ENCODE measurements around the gene UBR7. TPM values are rescaled to one million over a fixed set of nuclear protein-coding genes. Genes with fewer than 3 reads are reported as not detected.

The UBR7 gene
- total RNA-seq, 1 experiment from 2014 or later, result 23.9 TPM

DNA sequence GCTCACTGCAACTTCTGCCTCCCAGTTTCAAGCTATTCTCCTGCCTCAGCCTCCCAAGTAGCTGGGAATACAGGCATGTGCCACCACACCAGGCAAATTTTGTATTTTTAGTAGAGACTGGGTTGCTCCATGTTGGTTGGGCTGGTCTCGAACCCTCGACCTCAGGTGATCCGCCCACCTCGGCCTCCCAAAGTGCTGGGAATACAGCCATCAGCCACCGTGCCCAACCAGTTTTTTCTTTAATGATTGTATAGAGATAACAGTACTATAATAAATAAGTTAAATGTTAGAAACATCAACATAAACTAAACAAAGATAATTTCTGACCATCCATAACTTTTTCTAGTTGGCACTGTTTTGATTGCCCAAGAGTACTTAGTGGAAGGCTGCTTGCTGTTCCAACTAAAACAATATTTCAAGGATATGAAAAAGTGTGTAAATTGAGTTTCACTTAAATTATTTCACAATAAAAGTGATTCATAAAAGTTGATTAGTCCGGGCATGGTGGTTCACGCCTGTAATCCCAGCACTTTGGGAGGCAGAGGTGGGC lies 5.8 kb upstream of the UBR7 start:
- intact Hi-C loops (cut with micrococcal nuclease), result no loop called here
- Histone ChIP-seq H2AFZ (ENCODE audit: low read depth, low read length, poor library complexity, severe bottlenecking) (no peak overlapping the region), H3K9ac (ENCODE audit: low read length) (no peak overlapping the region), H3K9me3 (ENCODE audit: control insufficient read depth in 1 of 2, insufficient read depth in 1 of 2, low read depth in 1 of 2, low read length in 2 of 2) (no peaks in the 10 kb centered on the region), H3K36me3 (ENCODE audit: control insufficient read depth in 1 of 2, insufficient read depth in 2 of 2, low read length in 2 of 2) (no peaks in the 10 kb centered on the region), H3K4me1 (ENCODE audit: control insufficient read depth in 1 of 2, insufficient read depth in 2 of 2, low read length in 2 of 2) (peaks cover 3 to 20% of the 10 kb centered on the region in 2 experiments; a peak in 3 of 4 replicates), H3K27ac (ENCODE audit: low read depth, low read length) (no peak overlapping the region), H3K9me2 (ENCODE audit: insufficient read depth) (no peaks in the 10 kb centered on the region), H3K4me2 (ENCODE audit: low read length) (no peak overlapping the region), H3K27me3 (ENCODE audit: insufficient read depth, low read length) (no peaks in the 10 kb centered on the region), H3K79me2 (ENCODE audit: insufficient read depth, low read length) (peaks cover 38% of the 10 kb centered on the region), H4K20me1 (ENCODE audit: insufficient read depth) (no peaks in the 10 kb centered on the region), H3K4me3 (replicated peaks in 1 of 2; ENCODE audit: low read depth in 1 of 2, low read length in 2 of 2) (no peak overlapping the region)
- ChIA-PET RAD21 (ENCODE audit: low non-redundant PET in 1 of 2, low total read pairs in 2 of 2, uncharacterized antibody in 2 of 2, unreplicated experiment in 2 of 2) (no interaction called here), CTCF (no interaction called here), POLR2A (no interaction called here)
- DNase-seq (ENCODE audit: low read depth, low spot score), result no peak
- ATAC-seq, result no peak
- BruUV-seq (replicated peaks), result no TSS peak
- no peak for TF ChIP-seq SIN3A (IDR thresholded peaks at IDR 0.05; ENCODE audit: low read depth)
- TF ChIP-seq MAX (IDR thresholded peaks at IDR 0.05), result no peak

DNA sequence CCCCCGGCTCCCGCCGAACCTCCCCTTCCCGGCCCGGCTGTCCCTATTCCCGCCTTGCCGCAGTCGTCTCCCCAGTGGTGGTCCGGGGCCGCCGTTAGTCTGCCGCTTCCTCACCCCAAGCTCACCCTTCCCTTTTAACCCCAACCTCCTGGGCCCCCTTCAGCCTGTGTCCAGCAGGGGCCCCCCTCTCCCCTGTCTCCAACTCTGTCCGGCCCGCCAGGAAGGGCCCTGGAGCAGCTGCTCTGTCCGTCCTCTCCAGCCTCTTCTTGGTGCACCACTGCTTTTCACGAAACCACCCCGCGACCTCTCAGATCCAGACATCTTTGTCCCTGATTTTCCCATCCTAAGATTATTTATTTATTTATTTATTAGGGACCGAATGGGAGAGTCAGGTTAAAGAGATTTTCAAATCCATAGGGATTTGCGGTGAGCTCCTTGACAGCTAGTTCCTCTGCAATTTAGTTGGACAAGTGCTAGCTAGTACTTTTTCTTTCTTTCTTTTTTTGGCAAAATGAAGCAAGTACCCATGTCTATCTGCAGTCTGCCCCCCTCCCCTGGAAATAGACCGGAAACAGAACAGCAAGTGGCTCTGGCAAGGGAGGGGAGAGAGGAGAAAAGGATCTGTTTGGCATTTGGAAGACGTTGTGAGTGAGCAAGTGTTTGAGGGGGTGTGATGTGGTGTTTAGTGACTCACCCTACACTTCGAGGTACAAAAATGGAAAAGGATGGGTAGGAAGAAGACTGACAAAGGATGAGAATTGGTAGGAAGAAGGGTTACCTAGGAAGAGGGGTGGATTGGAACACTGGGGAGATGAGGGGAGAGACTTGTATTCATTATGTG lies 632 bp downstream of the UBR7 start:
- TF ChIP-seq ZFX (IDR thresholded peaks at IDR 0.05) (peak; percentile 52), CTCF (IDR thresholded peaks at IDR 0.05 in 2 of 3, conservative IDR thresholded peaks at IDR 0.05 in 1 of 3; ENCODE audit: borderline replicate concordance in 1 of 3, insufficient read depth in 1 of 3, low read depth in 2 of 3, low read length in 2 of 3) (peak; percentile 31 to 47 (median 35); a peak in 4 of 6 replicates), JUND (IDR thresholded peaks at IDR 0.05) (no peak), RAD21 (IDR thresholded peaks at IDR 0.05; ENCODE audit: low read depth) (peak; percentile 62), EZH2 (IDR thresholded peaks at IDR 0.05) (no peak), EGR1 (IDR thresholded peaks at IDR 0.05; ENCODE audit: low read depth) (peak; percentile 47; the same call in 1 of the 2 replicates)
- peak; percentile 71 for ATAC-seq
- H3K4me1 ChIP-seq (ENCODE audit: control insufficient read depth in 1 of 2, insufficient read depth in 2 of 2, low read length in 2 of 2), result peaks cover 7 to 23% of the 10 kb centered on the region in 2 experiments
- ChIA-PET POLR2A (interaction anchor here (0.5 to 1.5 kb wide), 3 partner anchors 15 to 329 kb away, joined by 3 to 4 read pairs (median 3); no protein-coding TSS in a partner anchor), CTCF (interaction anchor here (0.6 to 2.1 kb wide), 11 partner anchors 8 to 411 kb away, joined by 3 to 19 read pairs (median 3); partner anchors contain the start of genes LYSET and MOAP1), RAD21 (ENCODE audit: low non-redundant PET in 1 of 2, low total read pairs in 2 of 2, uncharacterized antibody in 2 of 2, unreplicated experiment in 2 of 2) (interaction anchor here (0.7 to 1.2 kb wide), 4 partner anchors 94 to 411 kb away, joined by 3 to 5 read pairs (median 4); no protein-coding TSS in a partner anchor)
- H3K4me2 ChIP-seq (ENCODE audit: low read length), result peak overlapping the region; percentile 87
- no peaks in the 10 kb centered on the region for H3K27me3 ChIP-seq (ENCODE audit: insufficient read depth, low read length)
- H3K36me3 ChIP-seq (ENCODE audit: control insufficient read depth in 1 of 2, insufficient read depth in 2 of 2, low read length in 2 of 2), result peaks cover 5 to 7% of the 10 kb centered on the region in 2 experiments; a peak in 3 of 4 replicates
- BruUV-seq (replicated peaks), result TSS peak; percentile 57
- peak overlapping the region; percentile 83 for H3K27ac ChIP-seq (ENCODE audit: low read depth, low read length)
- peaks cover 71% of the 10 kb centered on the region for H3K79me2 ChIP-seq (ENCODE audit: insufficient read depth, low read length)
- H3K9me3 ChIP-seq (ENCODE audit: control insufficient read depth in 1 of 2, insufficient read depth in 1 of 2, low read depth in 1 of 2, low read length in 2 of 2), result no peaks in the 10 kb centered on the region
- intact Hi-C loops (cut with micrococcal nuclease), result loop anchor here (1.0 to 5.0 kb wide), 2 partner anchors 95 to 337 kb away; no protein-coding TSS in a partner anchor
- H3K9ac ChIP-seq (ENCODE audit: low read length), result peak overlapping the region; percentile 91
- peak overlapping the region; percentile 74 to 97 for H3K4me3 ChIP-seq (replicated peaks in 1 of 2; ENCODE audit: low read depth in 1 of 2, low read length in 2 of 2)
- no peak overlapping the region for H2AFZ ChIP-seq (ENCODE audit: low read depth, low read length, poor library complexity, severe bottlenecking)
- no peaks in the 10 kb centered on the region for H3K9me2 ChIP-seq (ENCODE audit: insufficient read depth)
- no peaks in the 10 kb centered on the region for H4K20me1 ChIP-seq (ENCODE audit: insufficient read depth)
- no peak for DNase-seq (ENCODE audit: low read depth, low spot score)
